Muscle of arm (tissue), 14 donors: ENCODE measurements around the gene CEP85. TPM values are rescaled to one million over a fixed set of nuclear protein-coding genes. Genes with fewer than 3 reads are reported as not detected.
A peak's percentile ranks its signal among the peaks of the same experiment; 100 is the strongest.

Source experiments
- DNase-seq: peaks from one replicate; pipeline ENCODE4 v3.0.0-alpha.2; 2013
- long read RNA-seq, 11 donors: transcript quantifications; one replicate each; lab custom pipeline, GENCODE V29; 2026
- polyA plus RNA-seq, 12 donors: library from polyadenylated mRNA; unstranded; fragments of 120-200 nt; gene quantifications; one replicate each; pipeline ENCODE4 v1.2.1, GENCODE V29; 2013; ENCODE audit not compliant: insufficient read length in 12 of 12

CEP85 gene, protein sequence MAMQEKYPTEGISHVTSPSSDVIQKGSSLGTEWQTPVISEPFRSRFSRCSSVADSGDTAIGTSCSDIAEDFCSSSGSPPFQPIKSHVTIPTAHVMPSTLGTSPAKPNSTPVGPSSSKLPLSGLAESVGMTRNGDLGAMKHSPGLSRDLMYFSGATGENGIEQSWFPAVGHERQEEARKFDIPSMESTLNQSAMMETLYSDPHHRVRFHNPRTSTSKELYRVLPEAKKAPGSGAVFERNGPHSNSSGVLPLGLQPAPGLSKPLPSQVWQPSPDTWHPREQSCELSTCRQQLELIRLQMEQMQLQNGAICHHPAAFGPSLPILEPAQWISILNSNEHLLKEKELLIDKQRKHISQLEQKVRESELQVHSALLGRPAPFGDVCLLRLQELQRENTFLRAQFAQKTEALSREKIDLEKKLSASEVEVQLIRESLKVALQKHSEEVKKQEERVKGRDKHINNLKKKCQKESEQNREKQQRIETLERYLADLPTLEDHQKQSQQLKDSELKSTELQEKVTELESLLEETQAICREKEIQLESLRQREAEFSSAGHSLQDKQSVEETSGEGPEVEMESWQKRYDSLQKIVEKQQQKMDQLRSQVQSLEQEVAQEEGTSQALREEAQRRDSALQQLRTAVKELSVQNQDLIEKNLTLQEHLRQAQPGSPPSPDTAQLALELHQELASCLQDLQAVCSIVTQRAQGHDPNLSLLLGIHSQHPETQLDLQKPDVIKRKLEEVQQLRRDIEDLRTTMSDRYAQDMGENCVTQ
- polyA plus RNA-seq: 10 to 100 TPM in 11 of 12 donors, not detected in 1; 21.0 to 34.8 (median 25.8) TPM
- long read RNA-seq, donor 1, partial matches to known transcripts: 0 of 1 reads
- long read RNA-seq, donor 1, other reads (novel, unspliced or antisense): 0 of 1 reads
- long read RNA-seq, donor 2: 0 reads
- long read RNA-seq, donor 3, partial matches to known transcripts: 0 of 2 reads
- long read RNA-seq, donor 3, other reads (novel, unspliced or antisense): 0 of 2 reads
- long read RNA-seq, donor 4: 0 reads
- long read RNA-seq, donor 5, partial matches to known transcripts: 6 of 7 reads
- long read RNA-seq, donor 5, other reads (novel, unspliced or antisense): 0 of 7 reads
- long read RNA-seq, donor 6: 0 reads
- long read RNA-seq, donor 7, partial matches to known transcripts: 0 of 3 reads
- long read RNA-seq, donor 7, other reads (novel, unspliced or antisense): 0 of 3 reads
- long read RNA-seq, donor 8, partial matches to known transcripts: 0 of 1 reads
- long read RNA-seq, donor 8, other reads (novel, unspliced or antisense): 0 of 1 reads
- long read RNA-seq, donor 9, partial matches to known transcripts: 0 of 2 reads
- long read RNA-seq, donor 9, other reads (novel, unspliced or antisense): 0 of 2 reads
- long read RNA-seq, donor 10, partial matches to known transcripts: 0 of 2 reads
- long read RNA-seq, donor 10, other reads (novel, unspliced or antisense): 0 of 2 reads
- long read RNA-seq, donor 11, partial matches to known transcripts: 0 of 3 reads
- long read RNA-seq, donor 11, other reads (novel, unspliced or antisense): 0 of 3 reads

DNA sequence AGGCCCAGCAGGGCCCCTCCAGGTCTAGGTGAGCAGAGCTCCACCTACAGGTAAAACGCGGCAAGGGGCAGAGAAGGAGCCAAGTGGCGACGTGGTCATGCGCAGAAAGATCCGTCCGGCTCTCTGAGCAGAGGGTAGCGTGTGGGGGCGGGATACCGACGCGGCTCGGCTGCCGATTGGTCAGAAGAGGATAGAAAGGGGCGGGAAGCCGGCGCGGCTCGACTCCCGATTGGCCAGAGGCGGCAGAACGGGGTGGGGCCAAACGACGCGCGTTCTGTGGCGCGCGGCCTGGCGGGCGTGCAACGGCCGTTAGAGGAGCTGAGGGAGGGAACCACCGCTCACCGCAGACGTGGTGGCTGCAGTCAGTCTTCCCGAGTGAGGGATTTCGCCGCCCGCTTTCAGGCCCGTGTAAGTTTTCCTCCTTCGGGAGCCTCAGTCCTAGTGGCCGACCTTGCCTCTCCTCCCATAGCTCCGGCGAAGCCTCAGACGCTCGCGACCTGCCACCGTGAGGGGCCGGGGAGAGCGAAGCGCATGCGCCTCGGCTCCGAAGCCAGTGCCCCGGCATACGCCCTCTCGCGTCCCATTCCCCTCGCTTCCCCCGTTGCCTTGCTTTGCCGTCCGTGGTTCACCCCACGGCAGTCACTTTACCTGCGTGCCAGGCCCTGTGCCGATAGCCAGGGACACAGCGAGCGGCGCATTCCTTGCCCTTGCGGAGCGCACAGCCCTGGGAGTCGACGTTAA, at the start of gene CEP85:
Gene CEP85 (plus strand): TSS at position 298 of the 741 bp plus-strand sequence. CDS start 5,584 bp downstream, outside the sequence.
- DNase-seq: peak; percentile 96

DNA sequence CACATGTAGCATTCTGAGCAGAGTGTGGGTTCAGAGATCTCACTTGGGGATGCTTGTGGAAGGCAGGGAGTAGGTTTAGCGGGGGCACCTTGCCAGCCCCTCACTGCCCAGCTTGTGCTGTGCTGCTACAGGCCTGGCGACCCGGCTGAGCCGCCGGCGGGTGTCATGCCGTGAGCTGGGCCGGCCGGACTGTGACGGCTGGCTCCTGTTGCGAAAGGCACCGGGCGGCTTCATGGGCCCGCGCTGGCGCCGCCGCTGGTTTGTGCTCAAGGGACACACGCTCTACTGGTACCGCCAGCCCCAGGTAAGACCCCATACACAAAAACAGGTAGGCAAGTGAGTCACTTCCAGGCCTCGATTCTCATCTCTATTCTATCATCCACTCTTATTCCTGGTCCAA, 49.1 kb upstream of the CEP85 start:
- no peak for DNase-seq

DNA sequence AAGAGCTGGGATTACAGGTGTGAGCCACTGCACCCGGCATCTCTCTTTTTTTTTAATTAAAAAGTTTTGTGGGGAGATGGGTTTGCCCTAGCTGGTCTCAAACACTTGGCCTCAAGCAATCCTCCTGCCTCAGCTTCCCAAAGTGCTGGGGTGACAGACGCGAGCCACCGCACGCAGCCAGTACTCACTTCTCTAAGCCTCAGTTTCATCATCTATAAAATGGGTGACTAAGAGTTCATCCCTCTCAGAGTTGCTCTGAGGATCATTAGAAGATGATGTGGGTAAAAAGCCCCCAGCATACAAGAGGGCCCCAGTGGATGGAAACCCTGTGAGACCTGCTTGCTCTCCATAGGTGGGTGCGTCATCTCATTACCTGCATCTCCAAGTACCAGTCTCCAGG, 46.1 kb upstream of the CEP85 start:
- DNase-seq: no peak

DNA sequence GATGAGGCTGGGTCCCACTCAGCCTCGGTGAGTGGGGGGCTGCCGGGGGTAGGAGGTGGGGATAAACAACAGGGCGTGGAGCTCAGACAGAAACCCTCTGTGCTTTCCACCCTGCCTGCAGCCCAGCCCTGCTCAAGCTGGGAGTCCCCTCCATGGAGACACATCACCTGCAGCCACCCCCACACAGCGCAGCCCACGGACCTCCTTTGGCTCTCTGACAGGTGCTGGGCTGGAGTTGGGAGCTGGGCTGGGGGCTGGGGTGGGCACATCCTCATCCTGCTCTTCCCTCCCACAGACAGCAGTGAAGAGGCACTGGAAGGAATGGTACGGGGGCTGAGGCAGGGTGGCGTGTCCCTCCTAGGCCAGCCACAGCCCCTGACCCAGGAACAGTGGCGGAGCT, 45.5 kb upstream of the CEP85 start:
- no peak for DNase-seq

DNA sequence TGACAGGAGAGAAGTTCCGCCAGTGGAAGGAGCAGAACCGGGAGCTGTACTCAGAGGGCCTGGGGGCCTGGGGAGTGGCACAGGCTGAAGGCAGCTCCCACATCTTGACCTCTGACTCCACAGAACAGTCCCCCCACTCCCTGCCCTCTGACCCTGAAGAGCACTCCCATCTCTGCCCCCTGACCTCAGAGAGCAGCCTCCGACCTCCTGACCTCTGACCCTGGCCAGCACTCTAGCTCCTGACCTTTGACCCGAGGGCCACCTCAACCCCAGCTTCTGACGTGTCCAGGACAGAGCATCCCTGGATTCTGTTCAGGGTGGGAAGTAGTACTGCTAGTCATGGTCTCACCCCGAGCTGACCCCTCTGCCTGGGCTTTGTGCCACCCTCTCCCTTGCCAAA, 44.7 kb upstream of the CEP85 start:
- DNase-seq: no peak

DNA sequence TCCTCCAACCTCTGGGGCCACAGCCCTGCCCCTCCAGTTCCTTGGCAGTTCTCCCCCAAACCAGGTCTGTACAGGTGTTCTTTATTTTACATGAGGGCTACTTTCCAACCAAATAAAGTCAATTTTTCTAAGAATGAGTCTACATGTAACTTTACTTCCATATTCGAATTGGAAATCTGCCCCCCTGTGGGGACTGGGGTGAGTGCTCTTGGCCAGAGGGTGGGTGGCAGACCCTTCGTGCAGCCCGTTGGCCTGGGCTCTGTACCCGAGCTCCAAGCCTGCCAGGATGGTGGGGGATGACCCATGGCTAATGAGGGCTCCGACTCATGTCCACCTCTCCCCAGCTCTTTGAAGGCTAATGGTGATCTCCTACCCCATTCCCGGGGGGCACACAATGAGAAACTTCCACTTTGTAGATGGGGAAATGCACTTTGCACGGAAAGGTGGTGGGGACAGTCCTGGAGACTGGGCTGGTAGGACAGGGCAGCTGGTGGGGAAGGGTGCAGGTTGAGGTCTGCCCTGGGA, 44.2 kb upstream of the CEP85 start:
- no peak for DNase-seq

DNA sequence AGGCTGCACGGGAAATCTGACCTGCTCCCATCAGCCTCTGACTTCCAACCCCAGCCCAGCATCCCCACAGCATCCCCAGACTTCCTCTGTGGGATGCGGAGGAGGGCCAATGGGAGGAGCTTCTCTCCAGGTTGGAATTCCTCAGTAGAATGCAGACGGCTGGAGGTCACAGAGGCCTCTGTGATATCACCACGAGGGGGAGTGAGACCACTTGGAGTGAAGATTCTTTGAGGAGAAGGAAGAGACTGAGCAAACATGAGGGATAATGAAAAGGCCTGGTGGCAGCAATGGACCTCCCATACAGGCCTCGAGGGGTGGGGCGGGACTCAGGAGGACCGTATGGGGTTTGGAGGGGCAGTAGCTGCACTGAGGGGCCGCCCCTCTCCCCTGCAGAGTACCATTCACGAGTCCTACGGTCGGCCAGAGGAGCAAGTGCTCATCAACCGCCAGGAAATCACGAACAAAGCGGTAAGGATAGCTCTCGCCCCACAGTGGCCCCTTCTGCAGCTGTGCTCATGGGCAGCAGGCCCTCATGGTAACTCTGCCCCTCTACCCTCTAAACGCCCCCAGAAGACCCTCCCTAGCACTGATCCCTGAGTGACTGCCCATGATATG, 43.5 kb upstream of the CEP85 start, which contains the start of gene CATSPER4:
Gene CATSPER4 (plus strand): TSS at position 230 of the 615 bp plus-strand sequence. CDS start 26 bp downstream, at position 256.
- no peak for DNase-seq

DNA sequence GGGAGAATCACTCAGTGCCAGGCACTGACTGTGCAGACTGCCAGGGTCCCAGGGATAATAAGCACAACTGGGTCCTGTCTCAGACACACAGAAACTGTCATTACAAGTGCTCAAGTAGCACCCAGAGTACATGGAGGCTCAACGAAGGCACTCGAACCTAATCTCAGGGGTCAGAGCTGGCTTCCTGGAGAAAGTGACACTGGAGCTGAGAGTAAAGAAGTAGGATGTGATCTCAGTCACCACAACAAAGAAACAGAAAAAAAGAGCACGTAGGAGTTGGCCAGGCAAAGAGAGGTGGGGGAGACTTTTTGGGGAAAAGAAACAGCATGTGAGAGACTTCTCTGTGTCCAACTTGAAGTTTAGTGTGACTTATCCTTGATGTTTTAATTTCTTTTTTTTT, 42.3 kb upstream of the CEP85 start:
- no peak for DNase-seq

DNA sequence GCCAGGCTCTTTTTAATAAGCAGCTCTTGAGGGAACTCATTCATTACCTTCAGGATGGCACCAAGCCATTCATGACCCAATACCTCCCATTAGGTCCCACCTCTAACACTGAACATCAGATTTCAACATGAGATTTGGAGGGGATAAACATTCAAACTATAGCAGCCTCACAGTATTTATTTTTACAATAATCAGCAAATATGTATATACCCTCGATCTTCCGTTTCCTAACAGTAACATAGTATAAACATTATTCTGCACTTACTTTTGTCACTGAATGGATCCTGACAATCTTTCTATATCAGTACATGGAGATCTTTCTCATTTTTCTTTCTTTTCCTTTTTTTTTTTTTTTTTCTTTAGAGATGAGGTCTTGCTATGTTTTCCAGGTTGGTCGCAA, 38.2 kb upstream of the CEP85 start:
- DNase-seq: no peak

DNA sequence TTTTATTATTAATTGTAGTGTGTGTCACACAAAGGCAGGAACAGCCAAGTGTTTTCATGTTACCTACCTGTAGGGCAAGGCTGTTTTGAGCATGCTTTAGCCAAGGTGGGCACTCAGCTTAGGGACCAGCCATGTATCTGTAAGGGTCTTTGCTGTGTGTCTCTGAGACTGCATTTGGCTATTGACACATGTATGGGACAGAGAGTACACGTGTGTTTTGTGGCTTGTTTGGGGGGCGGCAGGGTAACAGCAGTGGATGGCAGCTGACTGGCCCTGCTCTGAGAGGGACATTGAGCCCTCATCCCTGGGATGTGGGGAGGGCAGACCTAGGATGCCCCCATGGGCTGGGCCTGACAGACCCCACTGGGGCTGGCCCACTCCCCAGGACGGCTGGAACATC, 36.7 kb upstream of the CEP85 start:
- DNase-seq: no peak

DNA sequence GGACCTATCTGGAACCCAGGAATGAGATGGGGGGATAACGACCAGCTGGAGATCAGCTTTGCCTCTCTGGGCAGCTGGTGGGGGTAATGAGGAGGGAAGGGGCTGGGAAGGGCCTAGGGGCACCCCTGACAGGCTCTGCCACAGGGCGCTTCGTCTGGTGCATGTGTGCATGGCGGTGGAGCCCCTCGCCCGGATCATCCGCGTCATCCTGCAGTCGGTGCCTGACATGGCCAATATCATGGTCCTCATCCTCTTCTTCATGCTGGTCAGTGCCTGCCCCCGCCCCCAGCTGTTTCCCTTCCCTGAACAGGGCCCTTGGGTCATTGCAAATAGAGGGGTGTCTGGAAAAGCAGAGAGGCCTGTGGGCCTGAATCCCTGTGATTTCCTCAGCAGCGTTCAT, 36.2 kb upstream of the CEP85 start:
- no peak for DNase-seq

DNA sequence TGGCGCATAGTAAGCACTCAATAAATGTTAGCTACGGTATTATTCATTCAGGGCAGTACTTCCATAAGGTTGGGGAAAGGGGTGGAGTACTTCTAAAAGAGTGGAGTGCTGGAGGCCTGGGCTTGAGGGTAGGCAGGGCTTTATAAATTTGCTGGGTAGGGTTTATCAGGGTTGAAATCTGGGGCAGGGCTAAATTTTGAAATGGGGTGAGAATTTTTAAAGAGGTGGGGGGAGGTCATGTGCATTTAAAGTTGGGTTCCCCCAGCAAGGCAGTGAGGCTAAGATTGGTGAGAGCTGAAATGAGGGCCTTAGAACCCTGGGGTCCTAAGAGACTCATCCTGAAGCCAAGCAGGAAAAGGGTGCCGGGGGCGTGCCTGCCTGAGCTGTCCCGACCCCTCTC, 33.6 kb upstream of the CEP85 start:
- DNase-seq: no peak

DNA sequence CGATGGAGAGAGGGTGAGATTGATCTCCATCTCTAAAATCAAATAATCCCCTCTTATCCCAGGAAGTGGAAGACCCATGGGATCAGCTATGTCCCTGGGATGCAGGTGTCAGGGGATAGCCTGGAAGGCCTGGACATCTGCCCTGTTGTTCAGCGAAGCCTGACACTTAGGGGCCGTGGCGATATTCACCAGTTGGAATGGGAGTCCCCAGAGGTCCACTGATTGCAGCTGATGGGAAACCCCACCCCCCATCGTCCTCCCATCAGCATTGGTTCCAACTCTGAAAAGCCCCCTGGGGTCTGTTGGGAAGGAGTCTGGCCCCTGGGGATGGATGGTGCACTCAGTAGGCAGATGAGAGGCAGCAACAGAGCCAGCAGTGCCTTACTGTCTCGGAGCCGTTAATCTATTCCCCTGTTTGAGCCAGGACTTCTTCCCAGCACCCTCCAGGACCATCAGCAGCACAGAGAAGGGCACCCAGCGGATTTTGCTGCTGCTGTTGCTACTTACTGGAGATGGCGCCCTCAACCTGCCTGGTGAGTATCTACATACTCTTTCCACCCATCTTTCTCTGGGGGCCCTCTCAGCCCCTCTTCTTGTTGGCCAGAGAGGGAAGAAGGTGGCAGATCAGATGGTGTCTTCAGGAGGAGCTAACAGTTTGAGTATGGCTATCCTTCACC, 30.2 kb upstream of the CEP85 start:
- no peak for DNase-seq

DNA sequence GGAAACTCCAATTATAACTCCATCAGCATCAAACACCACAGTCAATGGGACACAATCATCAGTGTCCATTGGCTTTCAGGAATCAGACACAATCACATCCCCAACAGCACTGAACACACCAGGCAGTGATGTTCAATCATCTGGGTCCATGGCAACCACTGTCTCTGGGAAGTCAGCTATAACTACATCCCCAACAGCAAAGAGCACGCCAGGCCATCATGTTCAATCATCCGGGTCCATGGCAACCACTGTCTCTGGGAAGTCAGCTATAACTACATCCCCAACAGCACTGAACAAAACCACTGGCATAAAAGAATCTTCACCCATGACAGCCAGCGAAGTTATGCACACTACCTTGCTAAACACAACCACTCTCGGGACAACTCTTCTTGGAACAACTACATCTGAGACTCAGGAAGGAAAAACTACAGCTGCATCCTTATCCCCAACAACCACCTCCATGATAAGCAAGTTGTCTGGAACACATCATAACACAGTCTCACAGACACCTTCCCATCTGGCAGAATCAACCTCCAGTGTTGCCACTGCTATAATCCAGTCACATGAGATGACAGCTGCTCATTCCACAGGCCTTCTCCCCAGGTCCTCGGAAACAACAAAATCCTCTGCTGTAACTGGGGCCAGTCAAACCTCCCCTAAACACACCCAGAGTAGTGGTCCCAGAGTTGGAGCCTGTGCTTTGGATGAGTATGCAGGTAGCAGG, 23.7 kb upstream of the CEP85 start:
- DNase-seq: no peak

DNA sequence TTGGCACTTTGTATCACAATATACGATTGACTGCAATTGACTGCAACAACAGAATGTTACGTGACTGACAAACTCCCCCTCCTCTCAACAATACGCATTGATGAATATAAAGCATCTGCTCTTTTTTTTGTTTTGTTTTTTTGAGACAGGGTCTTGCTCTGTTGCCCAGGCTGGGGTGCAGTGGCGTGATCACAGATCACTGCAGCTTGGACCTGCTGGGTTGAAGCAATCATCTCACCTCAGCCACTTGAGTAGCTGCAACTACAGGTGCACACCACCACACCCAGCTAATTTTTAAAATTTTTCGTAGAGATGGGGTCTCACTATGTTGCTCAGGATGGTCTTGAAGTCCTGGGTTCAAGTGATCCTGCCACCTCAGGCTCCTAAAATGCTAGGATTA, 21.3 kb upstream of the CEP85 start:
- no peak for DNase-seq

DNA sequence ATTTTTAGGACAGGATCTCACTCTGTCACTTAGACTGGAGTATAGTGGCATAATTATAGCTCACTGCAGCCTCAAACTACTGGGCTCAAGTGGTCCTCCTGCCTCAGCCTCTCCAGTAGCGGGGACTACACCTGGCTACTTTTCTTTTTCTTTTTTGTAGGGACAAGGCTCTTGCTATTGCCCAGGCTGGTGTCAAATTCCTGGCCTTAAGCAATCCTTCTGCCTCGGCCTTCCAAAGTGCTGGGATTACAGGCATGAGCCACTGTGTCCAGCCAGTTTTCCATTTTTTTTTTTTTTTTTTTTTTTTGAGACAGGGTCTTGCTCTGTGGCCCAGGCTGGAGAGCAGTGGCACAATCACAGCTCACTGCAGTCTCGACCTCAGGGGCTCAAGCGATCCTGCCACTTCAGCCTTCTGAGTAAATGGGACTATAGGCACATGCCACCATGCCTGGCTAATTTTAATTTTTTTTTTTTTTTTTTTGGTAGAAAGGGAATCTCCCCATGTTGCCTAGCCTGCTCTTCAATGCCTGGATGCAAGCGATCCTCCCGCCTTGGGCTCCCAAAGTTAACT, 20.6 kb upstream of the CEP85 start:
- DNase-seq: no peak

DNA sequence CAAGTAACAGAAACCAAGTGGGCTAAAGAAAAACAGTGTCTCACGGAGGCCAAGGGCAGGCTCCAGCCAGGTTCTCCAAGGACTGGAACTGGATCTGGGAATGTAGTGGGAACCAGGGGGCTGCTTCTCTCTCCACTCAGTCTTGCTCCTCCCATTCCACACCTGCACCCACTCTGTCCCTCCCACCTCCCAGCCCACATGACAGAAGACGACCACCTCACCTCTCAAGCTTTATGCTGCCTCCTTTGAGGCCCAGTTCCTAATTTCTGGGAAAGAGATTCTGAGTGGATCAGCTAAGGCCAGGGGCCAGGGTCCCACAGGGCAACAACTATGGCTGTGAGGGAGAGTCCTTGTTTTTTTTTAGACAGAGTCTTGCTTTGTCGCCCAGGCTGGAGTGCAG, 18.8 kb upstream of the CEP85 start:
- no peak for DNase-seq

DNA sequence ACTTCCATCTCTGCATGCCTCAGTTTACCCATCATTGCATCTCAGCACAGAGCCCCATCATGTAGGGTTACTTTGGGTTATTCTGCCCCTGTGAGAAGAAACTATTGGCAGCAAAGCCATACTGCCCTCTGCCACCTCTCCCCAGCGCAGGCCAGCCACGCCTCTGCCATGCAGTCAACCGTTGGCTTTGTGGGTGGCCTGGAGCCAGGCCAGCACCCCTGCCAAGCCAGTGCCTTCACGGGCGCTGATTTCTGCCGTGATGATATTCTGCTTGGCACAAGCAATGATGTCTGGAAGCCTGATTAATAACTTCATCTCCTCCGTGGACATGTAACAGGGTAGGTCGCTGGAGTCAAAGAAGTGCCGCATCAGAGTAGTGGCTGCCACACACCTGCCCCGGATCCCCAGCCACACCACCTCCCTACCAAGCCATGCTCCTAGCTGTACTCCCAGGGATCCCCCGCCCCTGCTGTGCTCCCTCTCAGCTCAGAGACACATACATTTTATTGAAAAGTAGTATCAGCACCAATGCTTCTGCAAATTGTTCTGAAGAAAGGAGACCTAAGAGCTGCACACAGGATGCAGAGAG, 15.0 kb upstream of the CEP85 start:
- no peak for DNase-seq
